IMR-90 (cell line): ENCODE data around the gene TIFAB.

Experiments
- BHLHE40 ChIP-seq: fragments of 150-350 bp; IDR thresholded peaks from 2 replicates; pipeline ENCODE4 v1.6.1; 2016; ENCODE audit warnings: mild to moderate bottlenecking, low read depth, low read length
- CTCF ChIP-seq: conservative IDR thresholded peaks from 2 replicates; pipeline ENCODE4 v1.5.1; 2012; ENCODE audit warnings: mild to moderate bottlenecking, low read depth, low read length, improper control_type of control experiment
- ELK1 ChIP-seq: fragments of 150-350 bp; IDR thresholded peaks from 2 replicates; pipeline ENCODE4 v1.6.1; 2016; ENCODE audit warnings: low read depth, mild to moderate bottlenecking, low read length, moderate library complexity, borderline replicate concordance
- FOS ChIP-seq: fragments of 150-350 bp; IDR thresholded peaks from 2 replicates; pipeline ENCODE4 v1.6.1; 2016; ENCODE audit warnings: low read depth, low read length
- MAZ ChIP-seq: IDR thresholded peaks from 2 replicates; pipeline ENCODE4 v1.6.1; 2012; ENCODE audit warnings: low read depth, mild to moderate bottlenecking, low read length, improper control_type of control experiment, moderate library complexity, borderline replicate concordance
- MXI1 ChIP-seq: IDR thresholded peaks from 2 replicates; pipeline ENCODE4 v1.6.1; 2012; ENCODE audit warnings: low read depth, mild to moderate bottlenecking, low read length, moderate library complexity, borderline replicate concordance
- NFE2L2 ChIP-seq: fragments of 150-350 bp; IDR thresholded peaks from 2 replicates; pipeline ENCODE4 v1.6.1; 2016; ENCODE audit warnings: low read depth, mild to moderate bottlenecking, low read length
- POLR2A ChIP-seq: IDR thresholded peaks from 2 replicates; pipeline ENCODE4 v1.6.1; 2012; ENCODE audit warnings: mild to moderate bottlenecking, low read depth, low read length
- RAD21 ChIP-seq: IDR thresholded peaks from 2 replicates; pipeline ENCODE4 v1.6.1; 2012; ENCODE audit warnings: low read length, improper control_type of control experiment
- RCOR1 ChIP-seq: IDR thresholded peaks from 2 replicates; pipeline ENCODE4 v1.6.1; 2012; ENCODE audit warnings: mild to moderate bottlenecking, low read length, improper control_type of control experiment; ENCODE audit not compliant: insufficient replicate concordance
- RFX5 ChIP-seq: IDR thresholded peaks from 2 replicates; pipeline ENCODE4 v1.8.0; 2012; ENCODE audit warnings: low read depth, mild to moderate bottlenecking, low read length, moderate library complexity
- SMC3 ChIP-seq: fragments of 150-350 bp; IDR thresholded peaks from 2 replicates; pipeline ENCODE4 v1.6.1; 2016; ENCODE audit warnings: low read depth, mild to moderate bottlenecking, antibody characterized with exemption, low read length, moderate library complexity
- USF2 ChIP-seq: fragments of 150-350 bp; IDR thresholded peaks from 2 replicates; pipeline ENCODE4 v1.6.1; 2017; ENCODE audit warnings: mild to moderate bottlenecking, antibody characterized with exemption, low read length, low read depth

- TF ChIP-seq CTCF (no peak), POLR2A (no peak), USF2 (no peak), FOS (no peak), MAZ (no peak), ELK1 (no peak), RAD21 (no peak), RFX5 (no peak), SMC3 (no peak), MXI1 (no peak), NFE2L2 (no peak), BHLHE40 (no peak), RCOR1 (no peak)
These were observed 39.6 kb upstream of the TIFAB start for GRCh38 chr5:135491552-135492318.
